HG02870 (cell line): Measurements from ENCODE around the gene CTNND2.
"Not testable (repeated sequence)": the region's sequence is repeated elsewhere in the genome, so short reads cannot be mapped to it uniquely, and the experiment has no call there.

Source experiments
- ATAC-seq: cut with Tn5 transposase; IDR thresholded peaks from one replicate; pipeline ENCODE4 v1.9.1; 2021; ENCODE audit warnings: mild to moderate bottlenecking, moderate library complexity; ENCODE audit not compliant: unreplicated experiment

CTNND2 gene

GRCh38 chr5:11681796-11682195 lies 222.4 kb downstream of the CTNND2 start:
- no peak for ATAC-seq

GRCh38 chr5:11679676-11680075 lies 224.6 kb downstream of the CTNND2 start:
- no peak for ATAC-seq

- ATAC-seq: no peak
Measured at GRCh38 chr5:11675184-11675583, 229.1 kb downstream of the CTNND2 start.

GRCh38 chr5:11672385-11673085 lies 231.7 kb downstream of the CTNND2 start:
- no peak for ATAC-seq

- no peak for ATAC-seq
Measured at GRCh38 chr5:11658376-11658775, 245.9 kb downstream of the CTNND2 start.

- ATAC-seq: no peak
Measured at GRCh38 chr5:11656916-11657315, 247.3 kb downstream of the CTNND2 start.

GRCh38 chr5:11655681-11656080 lies 248.6 kb downstream of the CTNND2 start:
- no peak for ATAC-seq

- ATAC-seq: no peak
Measured at GRCh38 chr5:11650936-11651335, 253.3 kb downstream of the CTNND2 start.

- ATAC-seq: no peak
Measured at GRCh38 chr5:11646141-11646540, 258.1 kb downstream of the CTNND2 start.

GRCh38 chr5:11642438-11642837 lies 261.8 kb downstream of the CTNND2 start:
- ATAC-seq: no peak

GRCh38 chr5:11640158-11640873 lies 263.9 kb downstream of the CTNND2 start:
- no peak for ATAC-seq

GRCh38 chr5:11622785-11623184 lies 281.5 kb downstream of the CTNND2 start:
- no peak for ATAC-seq

- ATAC-seq: no peak
Measured at GRCh38 chr5:11620172-11620571, 284.1 kb downstream of the CTNND2 start.

GRCh38 chr5:11619339-11620024 lies 284.8 kb downstream of the CTNND2 start:
- no peak for ATAC-seq

GRCh38 chr5:11617080-11617479 lies 287.2 kb downstream of the CTNND2 start:
- no peak for ATAC-seq

- not testable (repeated sequence) for ATAC-seq
Measured at GRCh38 chr5:11616624-11617023, 287.6 kb downstream of the CTNND2 start.

- no peak for ATAC-seq
Measured at GRCh38 chr5:11611011-11611410, 293.2 kb downstream of the CTNND2 start.

- no peak for ATAC-seq
Measured at GRCh38 chr5:11609570-11610303, 294.5 kb downstream of the CTNND2 start.

GRCh38 chr5:11608530-11608929 lies 295.7 kb downstream of the CTNND2 start:
- ATAC-seq: no peak

- ATAC-seq: no peak
Measured at GRCh38 chr5:11607944-11608483, 296.2 kb downstream of the CTNND2 start.

GRCh38 chr5:11602298-11602697 lies 301.9 kb downstream of the CTNND2 start:
- no peak for ATAC-seq
